HepG2 (cell line): ENCODE measurements around the gene CLEC19A.

Source experiments
- CEBPB ChIP-seq: IDR thresholded peaks from 2 replicates; pipeline ENCODE4 v1.6.1; 2011; ENCODE audit warnings: low read depth, low read length, improper control_type of control experiment, borderline replicate concordance
- CHD4 ChIP-seq: fragments of 200-600 bp; sonication (generic); IDR thresholded peaks from 2 replicates; pipeline ENCODE4 v1.7.0; 2017; ENCODE audit warnings: mild to moderate bottlenecking, low read length, borderline replicate concordance
- POLR2AphosphoS5 ChIP-seq: IDR thresholded peaks from 2 replicates; pipeline ENCODE4 v1.6.1; 2012; ENCODE audit warnings: low read depth, low read length
- TF ChIP-seq, protein P1 (sequence below): sonication (generic); formaldehyde crosslinking; IDR thresholded peaks from 2 replicates; pipeline ENCODE4 v1.5.0; 2020; ENCODE audit warnings: mild to moderate bottlenecking, missing genetic modification reagents, moderate library complexity
- TF ChIP-seq, protein P2 (sequence below): sonication (generic); formaldehyde crosslinking; IDR thresholded peaks from 2 replicates; pipeline ENCODE4 v1.8.1; 2023; ENCODE audit warnings: missing genetic modification reagents, mild to moderate bottlenecking, borderline replicate concordance
- TF ChIP-seq, protein P3 (sequence below): sonication (generic); formaldehyde crosslinking; IDR thresholded peaks from 2 replicates; pipeline ENCODE4 v1.4.0; 2020; ENCODE audit warnings: missing genetic modification reagents, low read depth, mild to moderate bottlenecking, borderline replicate concordance
- TF ChIP-seq, protein P4 (sequence below), 2 experiments: IDR thresholded peaks; 2 replicates each; pipeline ENCODE4 v1.6.1; 2011 to 2012; ENCODE audit warnings: low read length in 2 of 2, borderline replicate concordance in 1 of 2, low read depth in 1 of 2, mild to moderate bottlenecking in 1 of 2, moderate library complexity in 1 of 2

DNA sequence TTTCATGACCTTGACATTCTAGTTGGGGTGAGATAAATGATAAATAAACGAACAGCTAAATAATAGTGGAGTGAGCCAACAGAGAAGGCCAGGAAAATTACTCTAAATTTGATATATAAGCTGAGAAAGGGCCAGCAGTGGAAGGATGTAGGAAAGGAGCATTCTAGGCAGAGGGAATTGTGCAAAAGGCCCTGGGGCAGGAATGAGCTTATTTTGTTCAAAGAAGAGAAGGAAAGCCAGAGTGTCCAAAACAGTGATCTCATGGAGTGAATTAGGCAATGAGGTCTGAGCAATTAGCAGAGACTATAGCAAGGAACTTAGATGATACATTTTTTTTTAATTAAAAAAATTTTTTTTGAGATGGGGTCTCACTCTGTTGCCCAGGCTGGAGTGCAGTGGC is 43.3 kb upstream of the CLEC19A start:
- TF ChIP-seq, protein P1, sequence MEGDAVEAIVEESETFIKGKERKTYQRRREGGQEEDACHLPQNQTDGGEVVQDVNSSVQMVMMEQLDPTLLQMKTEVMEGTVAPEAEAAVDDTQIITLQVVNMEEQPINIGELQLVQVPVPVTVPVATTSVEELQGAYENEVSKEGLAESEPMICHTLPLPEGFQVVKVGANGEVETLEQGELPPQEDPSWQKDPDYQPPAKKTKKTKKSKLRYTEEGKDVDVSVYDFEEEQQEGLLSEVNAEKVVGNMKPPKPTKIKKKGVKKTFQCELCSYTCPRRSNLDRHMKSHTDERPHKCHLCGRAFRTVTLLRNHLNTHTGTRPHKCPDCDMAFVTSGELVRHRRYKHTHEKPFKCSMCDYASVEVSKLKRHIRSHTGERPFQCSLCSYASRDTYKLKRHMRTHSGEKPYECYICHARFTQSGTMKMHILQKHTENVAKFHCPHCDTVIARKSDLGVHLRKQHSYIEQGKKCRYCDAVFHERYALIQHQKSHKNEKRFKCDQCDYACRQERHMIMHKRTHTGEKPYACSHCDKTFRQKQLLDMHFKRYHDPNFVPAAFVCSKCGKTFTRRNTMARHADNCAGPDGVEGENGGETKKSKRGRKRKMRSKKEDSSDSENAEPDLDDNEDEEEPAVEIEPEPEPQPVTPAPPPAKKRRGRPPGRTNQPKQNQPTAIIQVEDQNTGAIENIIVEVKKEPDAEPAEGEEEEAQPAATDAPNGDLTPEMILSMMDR (CRISPR knock-in tag), result no peak
- TF ChIP-seq CHD4 (no peak), POLR2AphosphoS5 (no peak), CEBPB (no peak)
- TF ChIP-seq, protein P2, sequence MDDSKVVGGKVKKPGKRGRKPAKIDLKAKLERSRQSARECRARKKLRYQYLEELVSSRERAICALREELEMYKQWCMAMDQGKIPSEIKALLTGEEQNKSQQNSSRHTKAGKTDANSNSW, result no peak
- TF ChIP-seq, protein P3, sequence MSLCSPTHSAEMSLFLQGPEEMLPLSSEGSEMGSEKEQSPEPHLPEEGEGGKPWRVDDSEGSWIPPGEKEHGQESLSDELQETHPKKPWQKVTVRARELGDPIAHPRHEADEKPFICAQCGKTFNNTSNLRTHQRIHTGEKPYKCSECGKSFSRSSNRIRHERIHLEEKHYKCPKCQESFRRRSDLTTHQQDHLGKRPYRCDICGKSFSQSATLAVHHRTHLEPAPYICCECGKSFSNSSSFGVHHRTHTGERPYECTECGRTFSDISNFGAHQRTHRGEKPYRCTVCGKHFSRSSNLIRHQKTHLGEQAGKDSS (CRISPR knock-in tag), result no peak
- TF ChIP-seq, protein P4, sequence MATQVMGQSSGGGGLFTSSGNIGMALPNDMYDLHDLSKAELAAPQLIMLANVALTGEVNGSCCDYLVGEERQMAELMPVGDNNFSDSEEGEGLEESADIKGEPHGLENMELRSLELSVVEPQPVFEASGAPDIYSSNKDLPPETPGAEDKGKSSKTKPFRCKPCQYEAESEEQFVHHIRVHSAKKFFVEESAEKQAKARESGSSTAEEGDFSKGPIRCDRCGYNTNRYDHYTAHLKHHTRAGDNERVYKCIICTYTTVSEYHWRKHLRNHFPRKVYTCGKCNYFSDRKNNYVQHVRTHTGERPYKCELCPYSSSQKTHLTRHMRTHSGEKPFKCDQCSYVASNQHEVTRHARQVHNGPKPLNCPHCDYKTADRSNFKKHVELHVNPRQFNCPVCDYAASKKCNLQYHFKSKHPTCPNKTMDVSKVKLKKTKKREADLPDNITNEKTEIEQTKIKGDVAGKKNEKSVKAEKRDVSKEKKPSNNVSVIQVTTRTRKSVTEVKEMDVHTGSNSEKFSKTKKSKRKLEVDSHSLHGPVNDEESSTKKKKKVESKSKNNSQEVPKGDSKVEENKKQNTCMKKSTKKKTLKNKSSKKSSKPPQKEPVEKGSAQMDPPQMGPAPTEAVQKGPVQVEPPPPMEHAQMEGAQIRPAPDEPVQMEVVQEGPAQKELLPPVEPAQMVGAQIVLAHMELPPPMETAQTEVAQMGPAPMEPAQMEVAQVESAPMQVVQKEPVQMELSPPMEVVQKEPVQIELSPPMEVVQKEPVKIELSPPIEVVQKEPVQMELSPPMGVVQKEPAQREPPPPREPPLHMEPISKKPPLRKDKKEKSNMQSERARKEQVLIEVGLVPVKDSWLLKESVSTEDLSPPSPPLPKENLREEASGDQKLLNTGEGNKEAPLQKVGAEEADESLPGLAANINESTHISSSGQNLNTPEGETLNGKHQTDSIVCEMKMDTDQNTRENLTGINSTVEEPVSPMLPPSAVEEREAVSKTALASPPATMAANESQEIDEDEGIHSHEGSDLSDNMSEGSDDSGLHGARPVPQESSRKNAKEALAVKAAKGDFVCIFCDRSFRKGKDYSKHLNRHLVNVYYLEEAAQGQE (IDR thresholded peaks at IDR 0.05; ENCODE audit: borderline replicate concordance in 1 of 2, low read depth in 1 of 2, low read length in 2 of 2), result no peak
